ENCODE measurements around the gene DZIP1L.

Gene DZIP1L

GRCh38 chr3:138033202-138033691 lies 82.2 kb downstream of the DZIP1L start:
- no peak for DNase-seq (ENCODE audit: low spot score)

- DNase-seq (ENCODE audit: low spot score) = no peak
Measured at GRCh38 chr3:138032567-138032966, 82.8 kb downstream of the DZIP1L start.

GRCh38 chr3:138031536-138031935 lies 83.9 kb downstream of the DZIP1L start:
- no peak for DNase-seq (ENCODE audit: low spot score)

GRCh38 chr3:138030734-138031280 lies 84.6 kb downstream of the DZIP1L start:
- no peak for DNase-seq (ENCODE audit: low spot score)

DNA sequence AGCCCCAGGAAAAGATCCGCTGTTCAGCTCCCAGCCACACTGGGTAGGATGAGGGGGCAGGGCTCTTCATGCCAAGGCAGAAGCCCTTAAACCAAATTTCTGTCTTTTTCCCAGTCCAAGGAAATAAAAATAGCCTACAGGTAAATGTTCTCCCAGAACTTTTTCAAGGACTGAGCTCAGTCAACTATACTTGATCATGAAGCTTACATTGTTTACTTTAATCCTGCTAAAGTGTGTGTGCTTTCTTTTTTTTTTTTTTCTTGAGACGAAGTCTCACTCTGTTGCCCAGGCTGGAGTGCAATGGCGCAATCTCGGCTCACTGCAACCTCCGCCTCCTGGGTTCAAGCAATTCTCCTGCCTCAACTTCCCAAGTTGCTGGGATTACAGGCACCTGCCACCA lies 87.6 kb downstream of the DZIP1L start:
- no peak for DNase-seq (ENCODE audit: low spot score)

GRCh38 chr3:138025553-138025952 lies 89.9 kb downstream of the DZIP1L start:
- no peak for DNase-seq (ENCODE audit: low spot score)

GRCh38 chr3:138023754-138024153 lies 91.7 kb downstream of the DZIP1L start:
- no peak for DNase-seq (ENCODE audit: low spot score)

GRCh38 chr3:138019281-138020069 lies 95.9 kb downstream of the DZIP1L start:
- DNase-seq (ENCODE audit: low spot score) = no peak

GRCh38 chr3:138016065-138016464 lies 99.3 kb downstream of the DZIP1L start:
- DNase-seq (ENCODE audit: low spot score) = no peak

DNA sequence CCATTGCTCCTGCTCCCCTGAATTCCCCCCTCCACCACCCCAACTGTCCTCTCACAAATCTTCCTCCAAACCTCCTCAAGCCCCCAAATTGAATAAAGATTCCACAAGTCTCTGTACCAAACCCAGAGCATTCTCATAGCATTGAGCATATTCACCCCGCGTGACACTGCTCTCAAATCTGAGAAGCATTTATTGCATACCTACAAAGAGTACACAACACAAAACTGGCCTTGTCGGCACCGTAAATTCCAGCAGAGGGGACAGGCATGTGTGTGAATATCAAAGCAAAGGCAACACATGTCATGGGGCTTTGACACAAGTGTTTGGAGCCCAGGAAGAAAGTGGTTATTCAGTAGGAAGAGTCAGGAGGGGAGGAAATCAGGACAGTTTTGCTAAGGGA lies 102.9 kb downstream of the DZIP1L start:
- DNase-seq (ENCODE audit: low spot score) = no peak
